GM06990 (cell line): ENCODE results near the gene HIVEP3.

Source experiments
- DNase-seq: peaks from one replicate; pipeline ENCODE4 v3.0.0-alpha.2; 2011; ENCODE audit not compliant: insufficient read length; ENCODE audit errors: extremely low read depth
- H3K27me3 ChIP-seq: replicated peaks from 2 replicates; pipeline ENCODE4 v1.6.0; 2011; ENCODE audit warnings: low read length; ENCODE audit not compliant: control insufficient read depth, insufficient read depth
- H3K36me3 ChIP-seq: 2 replicates; pipeline ENCODE4 v1.5.1; 2011; ENCODE audit warnings: low read length; ENCODE audit not compliant: control insufficient read depth, insufficient read depth
- H3K4me3 ChIP-seq: replicated peaks from 2 replicates; pipeline ENCODE4 v1.5.1; 2011; ENCODE audit warnings: low read depth, mild to moderate bottlenecking, control low read depth, low read length
- CTCF ChIP-seq: IDR thresholded peaks from 2 replicates; pipeline ENCODE4 v1.5.1; 2011; ENCODE audit warnings: low read length, control low read depth, mild to moderate bottlenecking, inconsistent platforms; ENCODE audit not compliant: insufficient read depth, poor library complexity, severe bottlenecking

HIVEP3 gene

GRCh38 chr1:41511239-41511540 lies 407.5 kb downstream of the HIVEP3 start:
- TF ChIP-seq CTCF, result no peak
- H3K4me3 ChIP-seq, result no peak overlapping the region
- no peak for DNase-seq
- no peaks in the 10 kb centered on the region; the same call in 1 of the 2 replicates for H3K36me3 ChIP-seq
- H3K27me3 ChIP-seq, result no peaks in the 10 kb centered on the region

- no peak for TF ChIP-seq CTCF
- Histone ChIP-seq H3K27me3 (no peaks in the 10 kb centered on the region), H3K36me3 (no peaks in the 10 kb centered on the region; the same call in 1 of the 2 replicates), H3K4me3 (no peak overlapping the region)
- no peak for DNase-seq
Observed at GRCh38 chr1:41510531-41511238, 408.0 kb downstream of the HIVEP3 start.

- Histone ChIP-seq H3K27me3 (no peaks in the 10 kb centered on the region), H3K4me3 (no peak overlapping the region), H3K36me3 (no peaks in the 10 kb centered on the region; the same call in 1 of the 2 replicates)
- DNase-seq, result no peak
- peak; percentile 3 for TF ChIP-seq CTCF
Observed at GRCh38 chr1:41509270-41509671, 409.5 kb downstream of the HIVEP3 start.

GRCh38 chr1:41508290-41508689 lies 410.4 kb downstream of the HIVEP3 start:
- Histone ChIP-seq H3K4me3 (no peak overlapping the region), H3K27me3 (no peaks in the 10 kb centered on the region), H3K36me3 (no peaks in the 10 kb centered on the region; the same call in 1 of the 2 replicates)
- TF ChIP-seq CTCF, result no peak
- DNase-seq, result no peak

- no peak for DNase-seq
- Histone ChIP-seq H3K27me3 (no peaks in the 10 kb centered on the region), H3K4me3 (no peak overlapping the region), H3K36me3 (no peaks in the 10 kb centered on the region; the same call in 1 of the 2 replicates)
- no peak for TF ChIP-seq CTCF
Observed at GRCh38 chr1:41507836-41508235, 410.9 kb downstream of the HIVEP3 start.

GRCh38 chr1:41507110-41507720 lies 411.5 kb downstream of the HIVEP3 start:
- no peak for DNase-seq
- TF ChIP-seq CTCF, result no peak
- H3K4me3 ChIP-seq, result no peak overlapping the region
- no peaks in the 10 kb centered on the region for H3K27me3 ChIP-seq
- H3K36me3 ChIP-seq, result no peaks in the 10 kb centered on the region; the same call in 1 of the 2 replicates
